A549 (cell line): Measurements from ENCODE around the gene CD82. TPM values are rescaled to one million over a fixed set of nuclear protein-coding genes. Genes with fewer than 3 reads are reported as not detected.
A peak's percentile ranks its signal among the peaks of the same experiment; 100 is the strongest.

Experiments used
- ATAC-seq, 2 experiments: fragments of 200-7000 bp in 1 of 2; fragments of >200 bp in 1 of 2; cut with Nextera tagmentation in 1 of 2; cut with Tn5 transposase in 1 of 2; 3 replicates each; pipeline versions ENCODE4 v1.8.0 to v1.9.1; 2018 to 2020; ENCODE audit warnings: mild to moderate bottlenecking in 1 of 2, moderate library complexity in 1 of 2
- CTCF ChIA-PET: fragments of 300-600 bp; sonication (Branson Sonifier 250); formaldehyde crosslinking; extraction: SDS; loops from one replicate; lab custom pipeline; 2021; ENCODE audit warnings: antibody characterized with exemption, inconsistent platforms; lab: Yijun Ruan, JAX
- POLR2A ChIA-PET: fragments of 350-600 bp; formaldehyde crosslinking; extraction: SDS; loops from one replicate; lab custom pipeline; 2021; ENCODE audit warnings: antibody characterized with exemption, inconsistent platforms; lab: Yijun Ruan, JAX
- DNase-seq, 2 experiments: peaks; one replicate each; pipeline versions ENCODE4 v3.0.0 to v3.0.0-alpha.2; 2011 to 2016; ENCODE audit warnings: low read depth in 1 of 2, low spot score in 1 of 2
- FAIRE-seq: peaks from 2 replicates; lab custom pipeline; 2011; peaks lifted over from hg19 to GRCh38; lab: Jason Lieb, UNC
- H3K27ac ChIP-seq, 2 experiments: fragments of >200 bp; sonication (Bioruptor Twin); formaldehyde crosslinking; 3 replicates each; pipeline ENCODE4 v1.5.1; 2016 to 2017
- H3K4me1 ChIP-seq: fragments of >200 bp; sonication (Bioruptor Twin); formaldehyde crosslinking; 3 replicates; pipeline ENCODE4 v1.6.1; 2016
- H3K4me2 ChIP-seq: fragments of >200 bp; sonication (Bioruptor Twin); formaldehyde crosslinking; 3 replicates; pipeline ENCODE4 v1.6.1; 2016
- H3K4me3 ChIP-seq: fragments of >200 bp; sonication (Bioruptor Twin); formaldehyde crosslinking; 3 replicates; pipeline ENCODE4 v1.5.1; 2016
- H3K9me3 ChIP-seq: fragments of >200 bp; sonication (Bioruptor Twin); formaldehyde crosslinking; 3 replicates; pipeline ENCODE4 v1.6.1; 2016
- CBX8 ChIP-seq: fragments of 200-600 bp; sonication (generic); IDR thresholded peaks from 2 replicates; pipeline ENCODE4 v1.6.1; 2016
- EHMT2 ChIP-seq: fragments of 200-600 bp; sonication (generic); IDR thresholded peaks from 2 replicates; pipeline ENCODE4 v1.6.1; 2016; ENCODE audit warnings: antibody characterized with exemption, low read depth, mild to moderate bottlenecking, moderate library complexity
- FOSL2 ChIP-seq, 2 experiments: fragments of 450-650 bp in 1 of 2; fragments of >200 bp in 1 of 2; sonication (Bioruptor Twin) in 1 of 2; formaldehyde crosslinking; IDR thresholded peaks; 2 replicates each; pipeline versions ENCODE4 v1.5.0 to v1.6.1; 2016 to 2020; ENCODE audit warnings: mild to moderate bottlenecking in 1 of 2, moderate library complexity in 1 of 2
- FOXS1 ChIP-seq: fragments of 250-450 bp; sonication (Bioruptor Pico); IDR thresholded peaks from 2 replicates; pipeline ENCODE4 v1.5.0; 2020; ENCODE audit warnings: mild to moderate bottlenecking, moderate library complexity
- HOXB5 ChIP-seq: fragments of 250-450 bp; sonication (Bioruptor Pico); IDR thresholded peaks from 2 replicates; pipeline ENCODE4 v1.5.0; 2020; ENCODE audit warnings: mild to moderate bottlenecking, moderate library complexity
- KDM5A ChIP-seq: fragments of 200-600 bp; sonication (generic); IDR thresholded peaks from 2 replicates; pipeline ENCODE4 v1.6.1; 2016; ENCODE audit warnings: antibody characterized with exemption, mild to moderate bottlenecking
- MAFK ChIP-seq: fragments of 450-650 bp; IDR thresholded peaks from 2 replicates; pipeline ENCODE4 v1.6.1; 2014; ENCODE audit not compliant: partially characterized antibody
- NPAS2 ChIP-seq: fragments of 250-450 bp; sonication (Bioruptor Pico); IDR thresholded peaks from 2 replicates; pipeline ENCODE4 v1.8.0; 2022; ENCODE audit warnings: mild to moderate bottlenecking, moderate library complexity, borderline replicate concordance
- POLR2AphosphoS2 ChIP-seq: conservative IDR thresholded peaks from 2 replicates; pipeline ENCODE4 v1.6.1; 2012; ENCODE audit warnings: low read length, improper control_type of control experiment, inconsistent platforms
- RNF2 ChIP-seq: fragments of 200-600 bp; sonication (generic); IDR thresholded peaks from 2 replicates; pipeline ENCODE4 v1.6.1; 2016; ENCODE audit warnings: low read depth, mild to moderate bottlenecking, antibody characterized with exemption, moderate library complexity, borderline replicate concordance
- USF2 ChIP-seq: fragments of 450-650 bp; IDR thresholded peaks from 2 replicates; pipeline ENCODE4 v1.6.1; 2014; ENCODE audit warnings: antibody characterized with exemption
- WGBS: methylation state at CpG from one replicate; pipeline ENCODE4 v1.1.6; 2017; ENCODE audit errors: missing lambda C conversion rate; 5-methylcytosine and 5-hydroxymethylcytosine counted together
- polyA plus RNA-seq, 4 experiments: library from polyadenylated mRNA; depleted of rRNA in 3 of 4; stranded (reverse); fragments of >200 nt; fragmentation: RNase III in 1 of 4; extraction: RNeasy Plus Mini Kit Qiagen cat#74134 plus additional on column Dnase treatment in 1 of 4; gene quantifications; 2 replicates in 3 of 4; 3 replicates in 1 of 4; pipeline ENCODE4 v1.2.3, GENCODE V29; 2011 to 2017
- TF ChIP-seq, protein P1 (sequence below): IDR thresholded peaks from 2 replicates; pipeline ENCODE4 v1.6.1; 2012
- TF ChIP-seq, protein P2 (sequence below): fragments of >200 bp; sonication (Bioruptor Twin); formaldehyde crosslinking; IDR thresholded peaks from 3 replicates; pipeline ENCODE4 v1.5.1; 2016
- TF ChIP-seq, protein P3 (sequence below): IDR thresholded peaks from 2 replicates; pipeline ENCODE4 v1.6.1; 2012; ENCODE audit warnings: low read depth, borderline replicate concordance

Gene CD82
- polyA plus RNA-seq, 2 of the 4 experiments (the other 2 are of a cell fraction): 2.8 to 3.2 TPM

DNA sequence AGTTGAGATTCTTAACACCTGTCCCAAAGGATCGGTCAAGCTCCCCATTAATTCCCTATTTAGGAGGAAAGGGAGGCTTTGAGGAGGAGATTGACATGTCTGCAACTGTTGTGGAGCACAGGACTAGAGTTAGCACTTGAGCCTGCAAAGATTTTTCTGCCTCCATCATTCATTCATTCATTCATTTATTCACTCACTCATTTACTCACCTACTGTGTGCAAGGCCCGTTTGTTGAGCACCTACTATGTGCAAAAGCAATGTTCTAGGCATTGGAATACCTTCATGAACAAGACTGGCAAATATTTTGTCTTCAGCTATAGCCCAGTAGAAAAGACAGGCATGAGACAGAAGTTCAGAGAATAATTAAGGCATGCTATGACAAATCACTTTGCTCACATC is 43.2 kb upstream of the CD82 start:
- 15% methylated on average over 2 of the region's 2 CpGs for WGBS
- no peak for ATAC-seq
- CTCF ChIA-PET: interaction anchor here (0.8 to 5.4 kb wide), 9 partner anchors 10 to 389 kb away, joined by 3 to 71 read pairs (median 7); no protein-coding TSS in a partner anchor
- no peak for FAIRE-seq
- no peak overlapping the region for H3K4me3 ChIP-seq
- no peaks in the 10 kb centered on the region for H3K9me3 ChIP-seq
- no peak overlapping the region for H3K4me2 ChIP-seq
- DNase-seq: no peak
- TF ChIP-seq POLR2AphosphoS2 (no peak), KDM5A (no peak)
- TF ChIP-seq, all 56 proteins: peak for 0
- Histone ChIP-seq H3K27ac (no peak overlapping the region), H3K4me1 (no peaks in the 10 kb centered on the region)
- POLR2A ChIA-PET: no interaction called here

DNA sequence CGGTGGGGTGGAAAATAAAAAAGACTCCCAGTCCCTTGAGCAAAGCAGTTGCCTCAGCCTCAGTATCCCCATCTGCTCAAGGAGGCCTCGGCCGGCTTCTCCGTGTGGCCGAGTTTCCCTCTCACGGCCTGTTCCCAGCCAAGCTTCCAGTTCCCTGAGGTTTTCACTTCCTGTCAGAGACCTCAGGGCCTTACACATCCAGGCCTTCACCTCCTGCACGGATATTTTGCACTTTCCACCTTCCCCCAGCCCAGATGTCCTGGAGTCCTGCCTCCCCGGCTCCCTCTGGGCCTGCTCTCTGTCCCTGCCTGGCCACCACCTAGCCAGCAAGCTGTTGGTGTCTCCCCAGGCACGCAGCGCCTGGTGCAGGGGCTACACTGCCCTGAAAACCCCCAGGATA is 41.1 kb upstream of the CD82 start:
- Histone ChIP-seq H3K4me2 (no peak overlapping the region), H3K9me3 (no peaks in the 10 kb centered on the region), H3K27ac (no peak overlapping the region), H3K4me1 (peaks cover 8% of the 10 kb centered on the region; the same call in 1 of the 3 replicates)
- ATAC-seq: no peak
- no peak for FAIRE-seq
- DNase-seq: no peak
- POLR2A ChIA-PET: no interaction called here
- TF ChIP-seq EHMT2: no peak
- TF ChIP-seq CBX8: no peak
- TF ChIP-seq NPAS2 (CRISPR knock-in tag): no peak
- TF ChIP-seq FOXS1 (CRISPR knock-in tag): no peak
- TF ChIP-seq HOXB5 (CRISPR knock-in tag): no peak
- TF ChIP-seq RNF2: no peak
- no peak for TF ChIP-seq FOSL2 (IDR thresholded peaks at IDR 0.05)
- no peak for TF ChIP-seq FOSL2 (CRISPR knock-in tag; IDR thresholded peaks at IDR 0.05)
- TF ChIP-seq, all 56 proteins: peak for 0
- 87% methylated on average over 10 of the region's 10 CpGs for WGBS
- CTCF ChIA-PET: interaction anchor here (0.6 to 5.4 kb wide), 12 partner anchors 12 to 391 kb away, joined by 3 to 71 read pairs (median 4); no protein-coding TSS in a partner anchor
- no peak overlapping the region for H3K4me3 ChIP-seq

DNA sequence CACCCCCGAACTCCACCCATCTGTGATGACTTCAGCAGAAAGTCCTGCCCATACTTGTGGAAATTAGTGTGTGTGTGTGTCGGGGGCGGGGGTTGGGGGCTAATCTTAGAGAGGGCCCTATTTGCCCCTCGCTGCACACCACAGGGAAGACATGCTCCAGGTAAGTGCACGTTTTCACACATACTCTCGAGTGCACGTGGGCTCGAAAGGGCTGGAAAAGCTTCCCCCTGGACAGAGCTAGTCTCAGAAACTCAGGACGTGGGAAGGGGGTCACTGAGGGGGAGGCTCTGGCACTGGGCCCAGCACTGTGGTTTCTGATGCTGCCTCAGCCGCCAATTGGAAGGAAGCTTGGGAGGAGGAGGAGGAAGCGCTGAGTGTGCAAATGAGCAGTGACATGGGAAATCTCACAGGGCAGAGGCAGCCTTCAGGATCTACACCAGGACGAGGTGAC is 40.7 kb upstream of the CD82 start:
- POLR2A ChIA-PET: no interaction called here
- WGBS: 82% methylated on average over 12 of the region's 12 CpGs
- no peak for DNase-seq
- Histone ChIP-seq H3K27ac (no peak overlapping the region), H3K4me1 (peaks cover 8% of the 10 kb centered on the region; the same call in 1 of the 3 replicates), H3K4me3 (no peak overlapping the region), H3K9me3 (no peaks in the 10 kb centered on the region), H3K4me2 (no peak overlapping the region)
- ATAC-seq: no peak
- TF ChIP-seq, protein P1, sequence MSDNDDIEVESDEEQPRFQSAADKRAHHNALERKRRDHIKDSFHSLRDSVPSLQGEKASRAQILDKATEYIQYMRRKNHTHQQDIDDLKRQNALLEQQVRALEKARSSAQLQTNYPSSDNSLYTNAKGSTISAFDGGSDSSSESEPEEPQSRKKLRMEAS: no peak
- TF ChIP-seq, protein P2, sequence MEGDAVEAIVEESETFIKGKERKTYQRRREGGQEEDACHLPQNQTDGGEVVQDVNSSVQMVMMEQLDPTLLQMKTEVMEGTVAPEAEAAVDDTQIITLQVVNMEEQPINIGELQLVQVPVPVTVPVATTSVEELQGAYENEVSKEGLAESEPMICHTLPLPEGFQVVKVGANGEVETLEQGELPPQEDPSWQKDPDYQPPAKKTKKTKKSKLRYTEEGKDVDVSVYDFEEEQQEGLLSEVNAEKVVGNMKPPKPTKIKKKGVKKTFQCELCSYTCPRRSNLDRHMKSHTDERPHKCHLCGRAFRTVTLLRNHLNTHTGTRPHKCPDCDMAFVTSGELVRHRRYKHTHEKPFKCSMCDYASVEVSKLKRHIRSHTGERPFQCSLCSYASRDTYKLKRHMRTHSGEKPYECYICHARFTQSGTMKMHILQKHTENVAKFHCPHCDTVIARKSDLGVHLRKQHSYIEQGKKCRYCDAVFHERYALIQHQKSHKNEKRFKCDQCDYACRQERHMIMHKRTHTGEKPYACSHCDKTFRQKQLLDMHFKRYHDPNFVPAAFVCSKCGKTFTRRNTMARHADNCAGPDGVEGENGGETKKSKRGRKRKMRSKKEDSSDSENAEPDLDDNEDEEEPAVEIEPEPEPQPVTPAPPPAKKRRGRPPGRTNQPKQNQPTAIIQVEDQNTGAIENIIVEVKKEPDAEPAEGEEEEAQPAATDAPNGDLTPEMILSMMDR: no peak
- TF ChIP-seq, protein P3, sequence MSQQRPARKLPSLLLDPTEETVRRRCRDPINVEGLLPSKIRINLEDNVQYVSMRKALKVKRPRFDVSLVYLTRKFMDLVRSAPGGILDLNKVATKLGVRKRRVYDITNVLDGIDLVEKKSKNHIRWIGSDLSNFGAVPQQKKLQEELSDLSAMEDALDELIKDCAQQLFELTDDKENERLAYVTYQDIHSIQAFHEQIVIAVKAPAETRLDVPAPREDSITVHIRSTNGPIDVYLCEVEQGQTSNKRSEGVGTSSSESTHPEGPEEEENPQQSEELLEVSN: no peak
- TF ChIP-seq USF2: no peak
- TF ChIP-seq MAFK: peak; percentile 66
- no peak for FAIRE-seq
- CTCF ChIA-PET: interaction anchor here (0.6 to 5.4 kb wide), 8 partner anchors 13 to 430 kb away, joined by 3 to 71 read pairs (median 4); no protein-coding TSS in a partner anchor
